HCT116 (cell line): ENCODE results near the gene ZNF292. TPM values are rescaled to one million over a fixed set of nuclear protein-coding genes. Genes with fewer than 3 reads are reported as not detected.

Experiments
- ATAC-seq: fragments of 200-7000 bp; cut with Tn5 transposase; 2 replicates; pipeline ENCODE4 v1.9.1; 2020; ENCODE audit warnings: mild to moderate bottlenecking, moderate library complexity
- BruUV-seq: library from RNA; stranded (reverse); fragments of 400-500 nt; replicated peaks from 2 replicates; lab custom pipeline; 2021; lab: Mats Ljungman, UMichigan
- CTCF ChIA-PET: fragments of 300-600 bp; sonication (Branson Sonifier 250); formaldehyde crosslinking; loops from one replicate; lab custom pipeline; 2021; ENCODE audit warnings: antibody characterized with exemption; lab: Charles Lee
- POLR2A ChIA-PET: fragments of 300-600, 350-600 bp; sonication (Branson Sonifier 250); formaldehyde crosslinking; loops from one replicate; lab custom pipeline; 2021; ENCODE audit warnings: antibody characterized with exemption; lab: Charles Lee
- RAD21 ChIA-PET, 2 experiments: fragments of 300-600 bp; sonication (Branson Sonifier 250); formaldehyde crosslinking; loops; one replicate each; lab custom pipeline; 2023; ENCODE audit warnings: low total read pairs in 2 of 2; ENCODE audit not compliant: uncharacterized antibody in 2 of 2, unreplicated experiment in 2 of 2, low non-redundant PET in 1 of 2; lab: Charles Lee
- DNase-seq: peaks from one replicate; pipeline ENCODE4 v3.0.0-alpha.2; 2010; ENCODE audit warnings: low read depth, low spot score
- H2AFZ ChIP-seq: fragments of 200-600 bp; shearing (Covaris generic), sonication (generic); 2 replicates; pipeline ENCODE4 v1.6.1; 2017; ENCODE audit warnings: low read depth, mixed run types, mixed read lengths, antibody characterized with exemption, low read length; ENCODE audit not compliant: poor library complexity, severe bottlenecking
- H3K27ac ChIP-seq: 2 replicates; pipeline ENCODE4 v1.5.1; 2012; ENCODE audit warnings: low read depth, low read length
- H3K27me3 ChIP-seq: fragments of 200-600 bp; sonication (generic); 2 replicates; pipeline ENCODE4 v1.6.1; 2016; ENCODE audit warnings: mixed run types, low read length, mixed read lengths; ENCODE audit not compliant: insufficient read depth
- H3K36me3 ChIP-seq, 2 experiments: fragments of 200-500 bp in 1 of 2; fragments of 200-600 bp in 1 of 2; sonication (Bioruptor generic) in 1 of 2; sonication (generic) in 1 of 2; 2 replicates each; pipeline versions ENCODE4 v1.5.1 to v1.6.1; 2014 to 2016; ENCODE audit warnings: low read length in 2 of 2, inconsistent platforms in 1 of 2, mixed read lengths in 1 of 2, mixed run types in 1 of 2; ENCODE audit not compliant: insufficient read depth in 2 of 2, control insufficient read depth in 1 of 2
- H3K4me1 ChIP-seq, 2 experiments: fragments of 200-600 bp in 1 of 2; sonication (generic) in 1 of 2; 2 replicates each; pipeline versions ENCODE4 v1.5.1 to v1.6.1; 2012 to 2017; ENCODE audit warnings: low read length in 2 of 2, inconsistent platforms in 1 of 2, mild to moderate bottlenecking in 1 of 2, mixed read lengths in 1 of 2, mixed run types in 1 of 2, moderate library complexity in 1 of 2; ENCODE audit not compliant: insufficient read depth in 2 of 2, control insufficient read depth in 1 of 2
- H3K4me2 ChIP-seq: fragments of 200-600 bp; sonication (generic); 2 replicates; pipeline ENCODE4 v1.6.1; 2017; ENCODE audit warnings: mixed run types, low read length, mixed read lengths
- H3K4me3 ChIP-seq, 2 experiments: fragments of 200-600 bp in 1 of 2; sonication (generic) in 1 of 2; replicated peaks in 1 of 2; 2 replicates each; pipeline ENCODE4 v1.5.1; 2011 to 2016; ENCODE audit warnings: low read length in 2 of 2, control low read depth in 1 of 2, low read depth in 1 of 2, mild to moderate bottlenecking in 1 of 2, mixed read lengths in 1 of 2, mixed run types in 1 of 2
- H3K79me2 ChIP-seq: fragments of 200-600 bp; sonication (generic); 2 replicates; pipeline ENCODE4 v1.6.1; 2017; ENCODE audit warnings: mild to moderate bottlenecking, mixed run types, low read length, moderate library complexity, mixed read lengths; ENCODE audit not compliant: insufficient read depth
- H3K9ac ChIP-seq: fragments of 200-600 bp; sonication (generic); 2 replicates; pipeline ENCODE4 v1.6.1; 2016; ENCODE audit warnings: low read length, mixed read lengths
- H3K9me2 ChIP-seq: fragments of 200-600 bp; sonication (generic), shearing (Covaris generic); 2 replicates; pipeline ENCODE4 v1.6.1; 2017; ENCODE audit warnings: mixed run types, mild to moderate bottlenecking, moderate library complexity; ENCODE audit not compliant: insufficient read depth
- H3K9me3 ChIP-seq, 2 experiments: fragments of 200-500 bp in 1 of 2; fragments of 200-600 bp in 1 of 2; sonication (Bioruptor generic) in 1 of 2; sonication (generic) in 1 of 2; 2 replicates each; pipeline ENCODE4 v1.6.1; 2014 to 2017; ENCODE audit warnings: low read length in 2 of 2, mixed read lengths in 2 of 2, inconsistent platforms in 1 of 2, low read depth in 1 of 2, mild to moderate bottlenecking in 1 of 2, mixed run types in 1 of 2, moderate library complexity in 1 of 2; ENCODE audit not compliant: control insufficient read depth in 1 of 2, insufficient read depth in 1 of 2
- H4K20me1 ChIP-seq: fragments of 200-600 bp; sonication (generic), shearing (Covaris generic); 2 replicates; pipeline ENCODE4 v1.6.1; 2017; ENCODE audit warnings: mixed run types, mild to moderate bottlenecking, moderate library complexity; ENCODE audit not compliant: insufficient read depth
- ATF3 ChIP-seq: IDR thresholded peaks from 2 replicates; pipeline ENCODE4 v1.6.1; 2012
- CTCF ChIP-seq, 3 experiments: fragments of 200-600 bp in 1 of 3; sonication (generic) in 1 of 3; IDR thresholded peaks in 2 of 3; conservative IDR thresholded peaks in 1 of 3; 2 replicates each; pipeline ENCODE4 v1.5.1; 2012 to 2017; ENCODE audit warnings: low read depth in 2 of 3, low read length in 2 of 3, antibody characterized with exemption in 1 of 3, borderline replicate concordance in 1 of 3, control low read depth in 1 of 3, mild to moderate bottlenecking in 1 of 3, mixed read lengths in 1 of 3, mixed run types in 1 of 3, moderate library complexity in 1 of 3; ENCODE audit not compliant: insufficient read depth in 1 of 3
- EGR1 ChIP-seq: IDR thresholded peaks from 2 replicates; pipeline ENCODE4 v1.6.1; 2012; ENCODE audit warnings: low read depth
- FOSL1 ChIP-seq: IDR thresholded peaks from 2 replicates; pipeline ENCODE4 v1.6.1; 2012; ENCODE audit warnings: low read depth
- JUND ChIP-seq: IDR thresholded peaks from 2 replicates; pipeline ENCODE4 v1.6.1; 2012
- REST ChIP-seq: IDR thresholded peaks from 2 replicates; pipeline ENCODE4 v1.6.1; 2012; ENCODE audit warnings: low read depth
- SP1 ChIP-seq: IDR thresholded peaks from 2 replicates; pipeline ENCODE4 v1.6.1; 2012; ENCODE audit warnings: low read depth
- SRF ChIP-seq: IDR thresholded peaks from 2 replicates; pipeline ENCODE4 v1.6.1; 2012; ENCODE audit warnings: low read depth
- TCF7L2 ChIP-seq: IDR thresholded peaks from 2 replicates; pipeline ENCODE4 v1.7.0; 2011; ENCODE audit warnings: borderline replicate concordance, inconsistent platforms; ENCODE audit not compliant: insufficient read depth, insufficient read length; ENCODE audit errors: extremely low read depth
- YY1 ChIP-seq: IDR thresholded peaks from 2 replicates; pipeline ENCODE4 v1.6.1; 2011; ENCODE audit warnings: low read length, low read depth, moderate library complexity, mild to moderate bottlenecking; ENCODE audit not compliant: insufficient replicate concordance; ENCODE audit errors: extremely low read depth
- ZNF274 ChIP-seq: fragments of 200-500 bp; sonication (Bioruptor generic); IDR thresholded peaks from 2 replicates; pipeline ENCODE4 v1.6.1; 2014; ENCODE audit warnings: mild to moderate bottlenecking, low read depth, low read length, inconsistent platforms
- intact Hi-C: fragments of 100-400 bp; cut with micrococcal nuclease; formaldehyde crosslinking; loops from 2 replicates; pipeline ENCODE4 v1.10.0; 2022
- total RNA-seq: library from RNA; stranded (reverse); gene quantifications from one replicate; pipeline ENCODE4 v1.2.1, GENCODE V29; 2021; ENCODE audit not compliant: unreplicated experiment

The ZNF292 gene
- total RNA-seq, 1 experiment from 2014 or later, result 35.3 TPM

GRCh38 chr6:87212596-87212995, 57.2 kb downstream of the ZNF292 start (continued):
- TF ChIP-seq YY1 (no peak), SRF (no peak), ATF3 (no peak), TCF7L2 (no peak)

GRCh38 chr6:87213364-87213763, 58.0 kb downstream of the ZNF292 start:
- no peaks in the 10 kb centered on the region for H3K9me3 ChIP-seq
- no peak overlapping the region for H3K27ac ChIP-seq
- H4K20me1 ChIP-seq, result peaks cover 19% of the 10 kb centered on the region
- H3K4me3 ChIP-seq, result no peak overlapping the region
- H3K9me2 ChIP-seq, result no peaks in the 10 kb centered on the region
- H3K4me2 ChIP-seq, result peak overlapping the region; percentile 6
- no TSS peak for BruUV-seq
- DNase-seq, result peak; percentile 7
- POLR2A ChIA-PET, result no interaction called here
- TF ChIP-seq FOSL1 (peak; percentile 54; the same call in 1 of the 2 replicates), JUND (peak; percentile 50), YY1 (no peak)
- intact Hi-C loops, result no loop called here
- RAD21 ChIA-PET, result no interaction called here
- peaks cover 4 to 17% of the 10 kb centered on the region in 2 experiments; a peak in 3 of 4 replicates for H3K4me1 ChIP-seq
- ATAC-seq, result no peak; the same call in 1 of the 2 replicates
- H3K27me3 ChIP-seq, result no peaks in the 10 kb centered on the region
- CTCF ChIA-PET, result interaction anchor here (1.2 kb wide), 1 partner anchor 134 kb away, joined by 3 read pairs; no protein-coding TSS in a partner anchor
- no peak overlapping the region for H2AFZ ChIP-seq
- H3K9ac ChIP-seq, result no peak overlapping the region
- H3K79me2 ChIP-seq, result peaks cover 92% of the 10 kb centered on the region
- peaks cover 5 to 6% of the 10 kb centered on the region in 2 experiments; a peak in 2 of 4 replicates for H3K36me3 ChIP-seq

GRCh38 chr6:87214831-87215230, 59.5 kb downstream of the ZNF292 start:
- Histone ChIP-seq H3K36me3 (peaks cover 9% of the 10 kb centered on the region in 2 experiments; a peak in 3 of 4 replicates), H2AFZ (no peak overlapping the region), H3K27ac (no peak overlapping the region), H3K9ac (no peak overlapping the region), H4K20me1 (peaks cover 13% of the 10 kb centered on the region), H3K27me3 (no peaks in the 10 kb centered on the region), H3K79me2 (peaks cover 81% of the 10 kb centered on the region), H3K9me3 (no peaks in the 10 kb centered on the region), H3K4me2 (no peak overlapping the region), H3K4me1 (peaks cover 4 to 17% of the 10 kb centered on the region in 2 experiments; a peak in 3 of 4 replicates), H3K4me3 (no peak overlapping the region), H3K9me2 (no peaks in the 10 kb centered on the region)
- CTCF ChIA-PET, result interaction anchor here (1.2 kb wide), 1 partner anchor 135 kb away, joined by 3 read pairs; no protein-coding TSS in a partner anchor
- intact Hi-C loops, result no loop called here
- POLR2A ChIA-PET, result no interaction called here
- ATAC-seq (no peak), DNase-seq (no peak)
- BruUV-seq, result no TSS peak
- RAD21 ChIA-PET, result no interaction called here
- TF ChIP-seq TCF7L2 (no peak), SP1 (no peak), REST (no peak), CTCF (IDR thresholded peaks at IDR 0.05 in 2 of 3, conservative IDR thresholded peaks at IDR 0.05 in 1 of 3; ENCODE audit: borderline replicate concordance in 1 of 3, insufficient read depth in 1 of 3, low read depth in 2 of 3, low read length in 2 of 3) (no peak), FOSL1 (no peak), JUND (no peak), ZNF274 (no peak), ATF3 (no peak), EGR1 (no peak)
